ENCODE results near the gene C2orf80. TPM values are rescaled to one million over a fixed set of nuclear protein-coding genes. Genes with fewer than 3 reads are reported as not detected.

The C2orf80 gene
- total RNA-seq: not detected in 2 replicates
- polyA plus RNA-seq: not detected in 2 replicates
- not detected in 2 replicates for polyA plus RNA-seq (2011; cell fraction: cytosol; rRNA removed)
- polyA plus RNA-seq (2011; cell fraction: nucleus; rRNA removed): not detected in 2 replicates
- polyA plus RNA-seq (2012): not detected in 2 replicates
- polyA minus RNA-seq: not detected in 2 replicates
- polyA minus RNA-seq (2011; cell fraction: cytosol; rRNA and poly(A)+ RNA removed): not detected
- polyA minus RNA-seq (2011; cell fraction: nucleus; rRNA and poly(A)+ RNA removed): not detected in 2 replicates
- Bru-seq, nascent RNA: not detected
- BruChase-seq, experiment 1, labeled RNA remaining after a 6-hour chase: not detected
- BruChase-seq, experiment 2, labeled RNA remaining after a 2-hour chase: not detected
- long read RNA-seq: 0 reads

DNA sequence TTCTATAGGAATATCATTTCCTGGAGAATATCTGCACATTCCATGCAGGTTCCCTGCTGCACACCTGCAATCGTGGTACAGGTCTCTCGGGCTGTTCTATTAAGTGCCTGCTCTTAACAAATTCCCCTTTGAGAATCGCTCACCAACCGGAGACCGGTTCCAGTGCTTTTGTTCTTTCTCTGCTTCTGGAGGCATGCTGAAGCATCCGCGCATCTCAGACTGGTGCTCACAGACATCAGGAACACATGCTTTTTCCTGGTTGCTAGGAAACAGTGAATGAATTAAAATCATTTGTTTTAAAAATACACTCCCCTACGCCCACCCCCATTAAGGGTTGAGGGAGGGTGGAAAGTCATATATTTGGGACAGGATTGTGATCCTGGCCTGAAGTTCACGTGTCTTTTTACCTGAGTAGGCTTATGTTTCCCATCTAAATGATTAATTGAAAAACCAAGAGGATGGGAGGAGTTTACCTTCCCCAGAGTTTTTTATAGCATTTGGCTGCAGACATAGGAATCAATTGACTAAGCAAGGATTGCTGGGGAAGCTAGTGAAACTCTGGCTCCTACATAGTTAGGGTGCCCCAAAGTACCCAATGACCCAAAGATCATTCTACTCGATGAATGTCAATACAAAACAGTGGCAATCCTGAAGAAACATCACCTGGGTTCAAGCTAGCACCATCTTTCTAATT, at the start of gene C2orf80:
C2orf80 (minus strand) TSS at position 221 of the 694 bp plus-strand sequence. CDS start 3,044 bp downstream, outside the sequence.
- ChIA-PET POLR2A (no interaction called here), CTCF (no interaction called here)
- no peaks in the 10 kb centered on the region for H4K20me1 ChIP-seq (replicated peaks; ENCODE audit: control insufficient read depth, extremely low read depth, insufficient read depth, low read length)
- H3K4me2 ChIP-seq (ENCODE audit: insufficient read depth, low read length): no peak within 1 kb of the TSS
- BruUV-seq (replicated peaks): no TSS peak
- peaks cover 5 to 7% of the 10 kb centered on the region in 2 experiments for H3K27me3 ChIP-seq (ENCODE audit: control insufficient read depth in 2 of 2, insufficient read depth in 2 of 2, low read length in 2 of 2)
- H3K36me3 ChIP-seq (ENCODE audit: control insufficient read depth in 2 of 2, extremely low read depth in 1 of 2, insufficient read depth in 2 of 2, low read length in 2 of 2): no peaks in the 10 kb centered on the region
- FAIRE-seq (no peak), DNase-seq (ENCODE audit: low read depth, low spot score) (no peak)
- H3K27ac ChIP-seq (ENCODE audit: insufficient read depth, low read depth, low read length): no peak within 1 kb of the TSS
- no peak within 1 kb of the TSS for H3K9ac ChIP-seq (replicated peaks; ENCODE audit: extremely low read depth, insufficient read depth, low read length)
- TF ChIP-seq, protein P1, sequence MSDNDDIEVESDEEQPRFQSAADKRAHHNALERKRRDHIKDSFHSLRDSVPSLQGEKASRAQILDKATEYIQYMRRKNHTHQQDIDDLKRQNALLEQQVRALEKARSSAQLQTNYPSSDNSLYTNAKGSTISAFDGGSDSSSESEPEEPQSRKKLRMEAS (IDR thresholded peaks at IDR 0.05; ENCODE audit: insufficient read depth, insufficient read length): no peak
- TF ChIP-seq MYC (IDR thresholded peaks at IDR 0.05; ENCODE audit: low read depth, low read length) (no peak), POLR2A (IDR thresholded peaks at IDR 0.05; ENCODE audit: low read depth, low read length) (no peak), FOS (IDR thresholded peaks at IDR 0.05; ENCODE audit: borderline replicate concordance, insufficient read depth, low read length) (no peak), JUN (IDR thresholded peaks at IDR 0.05; ENCODE audit: borderline replicate concordance, insufficient read depth, insufficient read length, low read depth) (no peak), POLR2AphosphoS5 (IDR thresholded peaks at IDR 0.05; ENCODE audit: insufficient read depth, low read depth, low read length) (no peak), GATA2 (IDR thresholded peaks at IDR 0.05; ENCODE audit: insufficient read depth, insufficient read length, low read depth, low read length) (no peak), EZH2 (IDR thresholded peaks at IDR 0.05; ENCODE audit: borderline replicate concordance, low read depth, low read length, severe bottlenecking) (no peak)
- TF ChIP-seq, protein P2, sequence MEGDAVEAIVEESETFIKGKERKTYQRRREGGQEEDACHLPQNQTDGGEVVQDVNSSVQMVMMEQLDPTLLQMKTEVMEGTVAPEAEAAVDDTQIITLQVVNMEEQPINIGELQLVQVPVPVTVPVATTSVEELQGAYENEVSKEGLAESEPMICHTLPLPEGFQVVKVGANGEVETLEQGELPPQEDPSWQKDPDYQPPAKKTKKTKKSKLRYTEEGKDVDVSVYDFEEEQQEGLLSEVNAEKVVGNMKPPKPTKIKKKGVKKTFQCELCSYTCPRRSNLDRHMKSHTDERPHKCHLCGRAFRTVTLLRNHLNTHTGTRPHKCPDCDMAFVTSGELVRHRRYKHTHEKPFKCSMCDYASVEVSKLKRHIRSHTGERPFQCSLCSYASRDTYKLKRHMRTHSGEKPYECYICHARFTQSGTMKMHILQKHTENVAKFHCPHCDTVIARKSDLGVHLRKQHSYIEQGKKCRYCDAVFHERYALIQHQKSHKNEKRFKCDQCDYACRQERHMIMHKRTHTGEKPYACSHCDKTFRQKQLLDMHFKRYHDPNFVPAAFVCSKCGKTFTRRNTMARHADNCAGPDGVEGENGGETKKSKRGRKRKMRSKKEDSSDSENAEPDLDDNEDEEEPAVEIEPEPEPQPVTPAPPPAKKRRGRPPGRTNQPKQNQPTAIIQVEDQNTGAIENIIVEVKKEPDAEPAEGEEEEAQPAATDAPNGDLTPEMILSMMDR (IDR thresholded peaks at IDR 0.05; ENCODE audit: extremely low read depth in 1 of 2, insufficient read depth in 1 of 2, low read depth in 1 of 2, low read length in 2 of 2): no peak
- intact Hi-C loops (cut with micrococcal nuclease) (no loop called here), dilution Hi-C loops (cut with MboI; ENCODE audit: extremely low pct_ligation_motif_present, low sequenced_read_pairs) (no loop called here)
- no peaks in the 10 kb centered on the region for H3K9me1 ChIP-seq (replicated peaks; ENCODE audit: control insufficient read depth, extremely low read depth, insufficient read depth, low read length)
- no peaks in the 10 kb centered on the region for H3K79me2 ChIP-seq (ENCODE audit: control insufficient read depth, insufficient read depth, low read length)
- H3K4me1 ChIP-seq (ENCODE audit: control insufficient read depth, extremely low read depth, insufficient read depth, low read length): no peaks in the 10 kb centered on the region
- no peaks in the 10 kb centered on the region for H3K9me3 ChIP-seq (replicated peaks; ENCODE audit: control insufficient read depth, insufficient read depth, low read length)
- no peak within 1 kb of the TSS for H3K4me3 ChIP-seq (replicated peaks in 1 of 3; ENCODE audit: insufficient read depth in 1 of 3, low read depth in 1 of 3, low read length in 3 of 3)
- no peak within 1 kb of the TSS for H2AFZ ChIP-seq (ENCODE audit: low read depth, low read length)
